HG02798 (cell line): ENCODE measurements around the gene FRMD3.

Source experiments
- ATAC-seq: cut with Tn5 transposase; IDR thresholded peaks from one replicate; pipeline ENCODE4 v1.9.1; 2021; ENCODE audit warnings: mild to moderate bottlenecking; ENCODE audit not compliant: unreplicated experiment, poor library complexity

Gene FRMD3

GRCh38 chr9:83346655-83347420 is 191.4 kb downstream of the FRMD3 start:
- ATAC-seq = no peak

- no peak for ATAC-seq
Measured at GRCh38 chr9:83343366-83343999, 194.7 kb downstream of the FRMD3 start.

DNA sequence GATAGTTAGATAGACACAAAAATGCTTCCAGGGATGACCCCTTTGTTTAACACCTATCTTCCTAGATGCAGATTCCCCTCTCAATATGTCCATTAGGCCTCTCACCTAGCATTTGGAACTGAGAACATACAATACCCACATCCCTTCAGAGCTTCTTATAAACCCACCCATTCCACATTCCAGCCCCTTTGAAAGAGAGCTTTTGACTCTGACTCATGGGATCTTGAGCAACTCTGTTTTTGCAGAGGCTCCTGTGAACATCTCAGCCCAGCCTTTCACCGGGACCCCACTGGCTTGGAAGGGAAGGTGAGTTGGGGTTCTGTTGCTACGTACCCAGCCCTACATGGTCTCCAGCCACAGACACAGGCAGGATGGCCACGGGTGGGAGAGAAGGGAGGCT is 195.5 kb downstream of the FRMD3 start:
- ATAC-seq = no peak

DNA sequence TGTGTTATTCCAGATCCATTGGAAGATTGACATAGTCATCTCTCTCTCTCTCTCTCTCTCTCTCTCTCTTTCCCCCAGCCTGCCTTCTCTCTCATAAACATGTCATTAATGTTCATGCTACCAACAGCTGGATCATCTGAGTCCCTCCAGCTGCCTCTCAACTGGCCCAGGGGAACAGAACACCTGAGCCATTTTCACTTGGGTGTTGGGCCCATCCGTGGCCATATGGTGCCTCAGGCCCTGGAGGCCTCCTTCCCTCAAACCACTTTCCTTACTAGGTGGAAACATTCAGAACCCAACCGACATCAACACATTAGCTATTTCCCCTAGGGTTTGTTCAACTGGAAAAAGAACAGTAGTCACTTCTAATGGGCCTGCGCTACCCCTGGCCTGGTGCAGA is 196.2 kb downstream of the FRMD3 start:
- ATAC-seq = no peak

DNA sequence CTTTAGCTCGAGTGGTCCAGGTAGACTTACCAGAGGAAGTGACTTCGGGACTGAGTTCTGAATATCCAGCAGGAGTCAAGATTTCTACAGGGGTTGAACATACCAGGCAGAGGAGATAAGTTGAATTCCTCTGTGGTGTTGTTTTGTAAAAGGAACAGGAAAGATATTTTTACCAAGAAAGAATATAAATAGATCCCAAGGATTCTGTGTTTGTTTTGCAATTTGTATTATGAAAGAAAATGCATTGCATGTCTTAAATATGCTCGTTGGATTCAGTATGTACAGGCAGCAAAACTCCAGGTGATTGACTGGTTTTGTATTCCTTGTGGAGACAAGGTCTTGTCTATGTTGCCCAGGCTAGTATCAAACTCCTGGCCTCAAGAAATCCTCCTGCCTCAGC is 197.8 kb downstream of the FRMD3 start:
- ATAC-seq = no peak

GRCh38 chr9:83339435-83339834 is 198.8 kb downstream of the FRMD3 start:
- ATAC-seq = no peak

DNA sequence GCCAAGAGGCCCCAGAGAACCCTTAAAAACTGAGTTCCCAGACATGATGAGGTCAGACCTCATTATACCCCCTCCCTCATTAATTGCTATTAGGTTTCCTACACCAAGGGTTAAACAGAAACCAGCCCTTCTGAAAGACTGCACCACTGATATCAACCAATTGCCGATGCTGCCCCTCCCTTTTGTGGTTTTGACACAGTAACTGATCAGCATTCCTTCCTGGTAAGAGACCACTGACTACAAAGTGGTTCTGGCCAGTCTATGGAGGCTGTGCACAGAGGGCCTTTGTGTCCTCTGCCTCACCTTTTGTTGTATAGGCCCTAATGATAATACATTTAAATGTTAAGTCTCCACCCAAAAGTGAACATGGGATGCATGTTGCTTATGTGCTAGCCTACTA is 201.5 kb downstream of the FRMD3 start:
- ATAC-seq = no peak

DNA sequence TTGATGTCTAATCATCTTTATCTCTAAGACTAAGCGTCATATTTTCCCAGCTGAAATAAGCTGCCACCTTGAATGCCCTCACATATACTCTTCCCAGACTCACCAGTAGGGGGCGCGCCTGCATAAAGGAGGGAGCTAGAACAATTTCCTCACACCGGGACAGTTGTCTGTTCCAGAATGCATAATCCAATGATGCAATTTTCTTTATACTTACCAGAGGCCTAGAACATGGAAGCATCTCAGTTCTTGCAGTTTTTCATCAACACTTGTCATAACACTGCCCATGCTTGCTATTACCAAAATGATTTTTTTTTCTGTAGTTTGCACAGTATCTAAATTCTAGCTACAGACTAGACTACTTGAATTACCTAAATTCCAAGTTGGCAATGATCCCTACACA is 203.9 kb downstream of the FRMD3 start:
- ATAC-seq = peak; percentile 76

DNA sequence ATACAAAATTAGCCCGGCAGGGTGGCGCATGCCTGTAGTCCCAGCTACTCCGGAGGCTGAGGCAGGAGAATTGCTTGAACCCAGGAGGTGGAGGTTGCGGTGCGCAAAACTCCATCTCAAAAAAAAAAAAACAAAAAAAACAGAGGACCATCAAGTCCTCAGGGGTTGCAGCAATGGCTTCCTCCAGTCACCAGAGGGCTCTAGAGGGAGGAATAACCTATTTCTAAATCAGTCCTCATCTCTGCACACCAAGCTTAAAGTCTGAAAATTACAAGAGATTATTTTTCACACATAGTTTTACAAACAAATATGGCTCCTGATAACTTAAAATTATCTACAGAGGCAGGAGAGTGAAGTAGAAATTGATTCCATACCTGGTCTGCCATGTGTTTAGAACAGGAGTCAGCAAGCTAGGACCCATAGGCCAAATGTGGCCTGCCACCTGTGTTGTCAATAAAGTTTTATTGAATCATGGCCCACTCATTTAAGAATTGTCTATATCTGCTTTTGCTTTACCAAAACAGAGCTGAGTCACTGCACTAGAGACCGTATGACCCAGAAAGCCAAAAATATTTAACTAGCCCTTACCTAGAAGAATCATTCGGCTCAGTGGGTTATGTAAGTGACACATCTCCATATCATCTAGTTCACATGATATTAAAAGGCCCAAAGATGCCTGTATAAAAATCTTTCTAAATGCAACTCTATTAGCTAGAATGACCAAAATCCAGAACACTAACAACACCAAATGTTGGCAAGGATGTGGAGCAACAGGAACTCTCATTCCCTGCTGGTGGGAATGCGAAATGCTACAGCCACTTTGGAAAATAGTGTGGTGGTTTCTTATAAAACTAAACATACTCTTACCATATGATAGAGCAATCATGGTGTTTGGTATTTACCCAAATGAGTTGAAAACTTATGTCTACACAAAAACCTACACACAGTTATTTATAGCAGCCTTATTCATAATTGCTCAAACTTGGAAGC is 207.7 kb downstream of the FRMD3 start:
- no peak for ATAC-seq

DNA sequence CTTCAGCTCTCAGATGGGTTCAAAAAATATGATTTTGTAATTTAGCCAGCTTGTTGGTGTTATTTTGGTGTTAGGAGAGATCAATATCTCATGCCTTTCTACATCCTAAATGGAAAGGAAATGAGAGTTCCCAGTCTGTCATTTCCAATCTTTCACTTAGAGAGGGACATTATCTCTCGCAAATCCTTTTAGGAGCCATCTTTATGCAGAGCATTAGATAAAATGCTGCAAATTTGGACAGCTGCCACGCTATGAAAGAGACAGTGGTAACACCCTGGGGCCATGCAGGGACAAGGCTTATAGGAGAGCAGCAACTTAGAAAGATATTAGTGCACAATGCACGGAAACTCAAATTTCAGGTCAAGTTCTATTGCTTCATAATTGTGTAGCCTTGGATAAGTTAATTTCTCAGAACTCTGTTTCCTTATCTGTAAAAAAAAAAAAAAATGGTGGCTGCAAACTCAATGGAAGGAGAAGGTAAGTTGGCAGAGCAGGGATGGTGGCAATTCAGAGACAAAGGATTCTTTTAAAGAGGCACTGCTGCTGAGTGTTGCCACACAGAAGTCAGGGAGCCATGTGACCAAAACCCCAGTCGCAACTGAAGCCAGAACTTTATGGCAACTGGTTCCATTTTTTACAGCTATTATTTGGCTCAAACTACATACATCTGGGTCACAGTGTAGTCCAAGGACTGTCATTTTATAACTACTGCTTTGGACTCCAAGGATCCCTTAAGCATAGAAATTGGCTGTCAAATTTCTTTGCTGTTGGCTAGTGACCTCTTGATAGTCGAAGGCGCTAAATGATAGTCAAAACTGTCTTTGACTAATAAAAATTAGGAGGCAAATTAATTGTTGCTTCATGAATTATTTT is 210.2 kb downstream of the FRMD3 start:
- no peak for ATAC-seq

DNA sequence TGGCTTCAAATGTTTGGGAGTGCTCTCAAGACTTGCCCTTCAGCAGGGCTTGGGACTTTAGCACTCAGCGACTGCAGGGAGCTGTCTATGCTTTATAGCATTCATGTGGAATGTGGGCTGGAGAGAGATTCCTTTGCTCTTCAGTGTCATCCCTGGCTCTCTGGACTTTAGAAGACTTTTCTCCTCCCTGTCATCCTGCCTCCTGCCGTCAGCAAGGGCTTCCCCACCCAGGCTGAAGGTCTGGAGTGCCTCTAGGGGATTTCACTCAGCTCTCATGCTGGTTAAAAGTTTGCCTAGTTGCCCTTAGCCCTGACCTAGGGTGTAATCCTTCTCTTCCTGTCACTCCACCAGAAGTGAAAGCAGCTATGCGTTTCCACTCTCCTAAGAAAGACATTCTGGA is 210.9 kb downstream of the FRMD3 start:
- no peak for ATAC-seq

DNA sequence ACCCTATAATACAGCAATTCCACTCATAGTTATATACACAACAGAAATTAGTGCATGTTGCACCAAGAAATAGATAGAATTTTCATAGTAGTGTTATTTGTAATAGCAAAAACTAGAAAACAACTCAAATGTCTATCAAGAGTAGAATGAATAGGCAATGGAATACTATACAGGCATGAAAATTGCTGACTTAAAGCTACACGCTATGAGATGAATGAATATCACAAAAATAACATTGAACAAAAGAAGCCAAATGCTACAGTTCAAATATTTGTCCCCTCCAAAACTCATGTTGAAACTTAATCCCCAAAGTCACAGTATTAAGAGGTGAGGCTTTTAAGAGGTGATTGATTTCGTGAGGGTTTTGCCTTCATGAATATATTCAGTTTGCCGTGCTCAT is 215.1 kb downstream of the FRMD3 start:
- no peak for ATAC-seq

DNA sequence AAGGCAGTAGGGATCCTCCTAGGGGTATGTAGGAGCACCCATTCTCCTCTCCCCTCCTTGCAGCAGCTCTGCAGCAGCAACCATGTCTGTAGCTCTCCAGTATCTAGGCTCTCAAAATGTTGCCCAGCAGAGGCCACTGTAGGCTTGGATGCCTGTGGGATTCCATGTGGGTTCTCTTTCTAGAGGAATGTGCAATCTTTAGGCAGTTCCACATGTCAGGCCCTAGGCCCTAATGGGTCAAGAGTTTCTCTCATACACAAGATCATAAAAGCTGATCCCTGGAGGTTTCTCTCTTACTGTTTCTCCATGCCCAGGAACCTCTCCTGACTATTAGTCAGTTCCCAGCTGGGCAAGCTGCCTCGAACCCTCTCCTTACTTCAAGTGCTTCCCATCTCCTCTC is 215.8 kb downstream of the FRMD3 start:
- ATAC-seq = no peak

DNA sequence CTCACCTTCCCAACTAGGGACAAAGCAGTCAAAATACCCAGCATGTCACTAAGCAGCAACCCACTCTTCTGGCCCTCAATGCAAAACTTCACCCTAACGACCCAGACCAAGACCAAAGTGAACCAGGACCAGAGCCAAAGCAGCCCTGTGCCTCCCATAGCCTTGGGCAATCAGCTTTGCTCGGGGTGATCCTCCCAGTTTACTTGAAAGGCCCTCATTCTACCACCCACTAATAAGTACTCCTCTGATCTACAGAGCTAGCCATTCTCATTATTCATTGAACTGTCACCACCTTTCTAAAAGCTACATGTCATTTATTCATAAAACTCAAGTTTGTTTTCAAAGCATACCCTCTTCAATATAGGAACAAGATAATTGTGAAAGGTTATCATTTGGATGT is 221.0 kb downstream of the FRMD3 start:
- no peak for ATAC-seq

GRCh38 chr9:83315649-83316048 is 222.6 kb downstream of the FRMD3 start:
- no peak for ATAC-seq

- no peak for ATAC-seq
Measured at GRCh38 chr9:83313781-83314180, 224.4 kb downstream of the FRMD3 start.

DNA sequence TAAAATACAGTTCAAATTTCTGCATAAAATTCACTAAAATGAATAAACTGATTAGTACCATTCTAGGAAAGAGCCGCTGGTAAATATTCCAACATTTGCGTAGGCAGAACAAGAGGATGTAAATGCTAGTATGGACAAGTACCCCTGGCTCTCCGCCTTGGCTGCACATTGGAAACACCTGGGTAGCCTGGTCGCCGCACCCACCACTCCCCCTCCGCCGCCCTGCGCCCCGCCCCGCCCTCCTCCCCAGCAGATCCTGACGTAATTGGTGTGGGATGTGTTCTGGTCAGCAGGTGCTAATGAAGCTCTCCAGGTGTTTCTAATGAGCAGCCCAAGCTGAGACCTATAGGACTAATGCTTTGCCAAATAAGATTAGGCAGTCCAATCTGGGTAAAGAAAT is 225.7 kb downstream of the FRMD3 start:
- ATAC-seq = no peak

GRCh38 chr9:83307066-83307724 is 231.0 kb downstream of the FRMD3 start:
- no peak for ATAC-seq

GRCh38 chr9:83304686-83305085 is 233.5 kb downstream of the FRMD3 start:
- ATAC-seq = no peak

GRCh38 chr9:83299571-83299970 is 238.6 kb downstream of the FRMD3 start:
- no peak for ATAC-seq
